Keratinocyte (primary cell): Measurements from ENCODE around the gene DVL2. TPM values are rescaled to one million over a fixed set of nuclear protein-coding genes. Genes with fewer than 3 reads are reported as not detected.

Experiments
- DNase-seq: peaks from one replicate; pipeline ENCODE4 v3.0.0-alpha.2; 2011; ENCODE audit warnings: low read depth, missing footprints, low spot score
- FAIRE-seq: peaks from 2 replicates; lab custom pipeline; 2011; peaks lifted over from hg19 to GRCh38; lab: Jason Lieb, UNC
- H2AFZ ChIP-seq: 2 replicates; pipeline ENCODE4 v1.6.0; 2012; ENCODE audit warnings: low read length, control low read depth, inconsistent platforms; ENCODE audit not compliant: control insufficient read depth
- H3K27ac ChIP-seq: 2 replicates; pipeline ENCODE4 v1.5.1; 2011; ENCODE audit warnings: low read length; ENCODE audit not compliant: control insufficient read depth, insufficient read depth
- H3K27me3 ChIP-seq: 3 replicates; pipeline ENCODE4 v1.6.0; 2011; ENCODE audit warnings: low read length; ENCODE audit not compliant: control insufficient read depth, insufficient read depth; ENCODE audit errors: extremely low read depth
- H3K36me3 ChIP-seq, 2 experiments: 2 replicates in 1 of 2; 3 replicates in 1 of 2; pipeline ENCODE4 v1.5.1; 2011; ENCODE audit warnings: low read length in 2 of 2, mild to moderate bottlenecking in 1 of 2; ENCODE audit not compliant: control insufficient read depth in 2 of 2, insufficient read depth in 2 of 2; ENCODE audit errors: extremely low read depth in 1 of 2
- H3K4me1 ChIP-seq: 3 replicates; pipeline ENCODE4 v1.5.1; 2011; ENCODE audit warnings: low read length; ENCODE audit not compliant: control insufficient read depth, insufficient read depth; ENCODE audit errors: extremely low read depth
- H3K4me2 ChIP-seq: 3 replicates; pipeline ENCODE4 v1.6.0; 2011; ENCODE audit warnings: low read depth, low read length; ENCODE audit not compliant: control insufficient read depth, insufficient read depth; ENCODE audit errors: extremely low read depth
- H3K4me3 ChIP-seq, 3 experiments: fragments of 200-600 bp in 1 of 3; sonication (generic) in 1 of 3; 2 replicates in 2 of 3; 3 replicates in 1 of 3; pipeline ENCODE4 v1.5.1; 2011 to 2016; ENCODE audit warnings: low read length in 3 of 3, mild to moderate bottlenecking in 3 of 3, control low read depth in 2 of 3, inconsistent platforms in 1 of 3, low read depth in 1 of 3, mixed read lengths in 1 of 3, mixed run types in 1 of 3, moderate library complexity in 1 of 3; ENCODE audit not compliant: control insufficient read depth in 2 of 3, insufficient read depth in 2 of 3; ENCODE audit errors: extremely low read depth in 1 of 3
- H3K79me2 ChIP-seq: 2 replicates; pipeline ENCODE4 v1.6.0; 2012; ENCODE audit warnings: low read length; ENCODE audit not compliant: control insufficient read depth, insufficient read depth
- H3K9ac ChIP-seq: 3 replicates; pipeline ENCODE4 v1.6.0; 2011; ENCODE audit warnings: low read length; ENCODE audit not compliant: control insufficient read depth, insufficient read depth; ENCODE audit errors: extremely low read depth
- H3K9me1 ChIP-seq: 3 replicates; pipeline ENCODE4 v1.6.0; 2011; ENCODE audit warnings: low read length; ENCODE audit not compliant: control insufficient read depth, insufficient read depth; ENCODE audit errors: extremely low read depth
- H3K9me3 ChIP-seq: 2 replicates; pipeline ENCODE4 v1.5.1; 2012; ENCODE audit warnings: low read depth, low read length; ENCODE audit not compliant: control insufficient read depth
- H4K20me1 ChIP-seq: 3 replicates; pipeline ENCODE4 v1.6.0; 2011; ENCODE audit warnings: low read length; ENCODE audit not compliant: control insufficient read depth, insufficient read depth; ENCODE audit errors: extremely low read depth
- CTCF ChIP-seq, 3 experiments: IDR thresholded peaks in 1 of 3; conservative IDR thresholded peaks in 1 of 3; optimal IDR thresholded peaks in 1 of 3; 2 replicates in 2 of 3; 3 replicates in 1 of 3; pipeline versions ENCODE3 to v1.5.1; 2011; ENCODE audit warnings: low read length in 3 of 3, mild to moderate bottlenecking in 3 of 3, moderate library complexity in 2 of 3, control low read depth in 1 of 3, inconsistent platforms in 1 of 3; ENCODE audit not compliant: insufficient read depth in 2 of 3; ENCODE audit errors: extremely low read depth in 1 of 3
- EZH2 ChIP-seq: IDR thresholded peaks from one replicate; pipeline ENCODE4 v1.6.1; 2012; ENCODE audit warnings: inconsistent platforms, mild to moderate bottlenecking, low read length, moderate library complexity
- dilution Hi-C: fragments of 300-500 bp; cut with MboI; formaldehyde crosslinking; loops from one replicate; pipeline ENCODE4 v1.7.0; 2020; ENCODE audit warnings: low sequenced_read_pairs; ENCODE audit not compliant: extremely low pct_ligation_motif_present
- polyA plus RNA-seq, 5 experiments: library from polyadenylated mRNA; depleted of rRNA in 3 of 5; stranded (reverse) in 3 of 5; stranded (forward) in 1 of 5; unstranded in 1 of 5; fragments of >200 nt; gene quantifications; 1 replicate in 1 of 5; 2 replicates in 3 of 5; 3 replicates in 1 of 5; pipeline versions ENCODE4 v1.2.1 to v1.2.3, GENCODE V29; 2011 to 2012; ENCODE audit warnings: missing spikeins in 2 of 5, low read depth in 1 of 5, low replicate concordance in 1 of 5

The DVL2 gene
- polyA plus RNA-seq, 1 donor (not counting 4 experiments of a cell fraction or from before 2014, with no cell fraction given), result 3.7 TPM

- Histone ChIP-seq H3K9ac (peak within 1 kb of the TSS; percentile 72), H4K20me1 (no peaks in the 10 kb centered on the region), H3K36me3 (no peaks in the 10 kb centered on the region), H2AFZ (peak within 1 kb of the TSS; percentile 60), H3K79me2 (no peaks in the 10 kb centered on the region), H3K9me3 (no peaks in the 10 kb centered on the region), H3K4me2 (peak within 1 kb of the TSS; percentile 98), H3K9me1 (no peaks in the 10 kb centered on the region), H3K4me1 (peaks cover 16% of the 10 kb centered on the region), H3K4me3 (peak within 1 kb of the TSS; percentile 38 to 78 (median 66)), H3K27me3 (peaks cover 36% of the 10 kb centered on the region), H3K27ac (peak within 1 kb of the TSS; percentile 44)
- TF ChIP-seq EZH2 (no peak), CTCF (optimal IDR thresholded peaks at IDR 0.05 in 1 of 3, IDR thresholded peaks at IDR 0.05 in 1 of 3, conservative IDR thresholded peaks at IDR 0.05 in 1 of 3; ENCODE audit: extremely low read depth in 1 of 3, insufficient read depth in 2 of 3, low read length in 3 of 3) (no peak)
- FAIRE-seq (no peak), DNase-seq (peak; percentile 87)
- dilution Hi-C loops, result no loop called here
Observed at GRCh38 chr17:7281074-7281952, 47.0 kb upstream of the DVL2 start, which contains the start of gene SLC2A4. TSS of gene SLC2A4 (plus strand) at chr17:7281718. CDS start at chr17:7281935, 217 bp downstream.

DNA sequence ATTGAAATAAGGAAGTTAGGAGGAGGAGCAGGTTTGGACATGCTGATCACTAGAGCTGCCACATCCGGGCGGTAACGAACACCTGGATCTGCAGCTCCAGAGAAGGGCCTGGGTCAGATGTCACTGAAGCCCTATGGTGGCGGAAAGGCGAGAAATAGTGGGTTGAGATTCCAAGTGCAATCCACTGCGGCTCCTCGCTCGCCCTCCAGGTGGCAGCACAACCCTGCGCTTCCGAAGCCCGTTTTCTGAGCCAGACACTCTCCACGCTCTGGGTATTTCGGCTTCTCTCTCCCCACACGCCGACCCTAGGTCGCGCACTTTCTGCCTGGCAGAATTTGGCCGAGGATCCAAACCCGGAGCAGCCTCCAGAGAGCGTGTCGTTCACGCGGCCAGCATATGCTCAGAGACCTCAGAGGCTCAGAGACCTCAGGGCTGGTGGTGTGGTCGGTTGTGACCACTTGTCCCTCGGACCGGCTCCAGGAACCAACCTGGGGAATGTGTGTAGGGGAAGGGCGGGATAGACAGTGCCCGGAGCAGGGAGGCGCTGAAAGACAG, 46.3 kb upstream of the DVL2 start:
- TF ChIP-seq EZH2 (no peak), CTCF (optimal IDR thresholded peaks at IDR 0.05 in 1 of 3, IDR thresholded peaks at IDR 0.05 in 1 of 3, conservative IDR thresholded peaks at IDR 0.05 in 1 of 3; ENCODE audit: extremely low read depth in 1 of 3, insufficient read depth in 2 of 3, low read length in 3 of 3) (peak; percentile 98)
- H3K9me3 ChIP-seq, result no peaks in the 10 kb centered on the region
- peak overlapping the region; percentile 72 for H3K9ac ChIP-seq
- peak overlapping the region; percentile 72 for H2AFZ ChIP-seq
- DNase-seq (peak; percentile 75), FAIRE-seq (peak; percentile 84)
- no peaks in the 10 kb centered on the region for H3K9me1 ChIP-seq
- dilution Hi-C loops, result no loop called here
- peak overlapping the region; percentile 38 to 78 (median 66) for H3K4me3 ChIP-seq
- H4K20me1 ChIP-seq, result no peaks in the 10 kb centered on the region
- H3K4me1 ChIP-seq, result peaks cover 16% of the 10 kb centered on the region
- H3K79me2 ChIP-seq, result no peaks in the 10 kb centered on the region
- peak overlapping the region; percentile 44 for H3K27ac ChIP-seq
- H3K27me3 ChIP-seq, result peaks cover 34% of the 10 kb centered on the region
- peak overlapping the region; percentile 98 for H3K4me2 ChIP-seq
- H3K36me3 ChIP-seq, result no peaks in the 10 kb centered on the region
